Activated T-cell treated with anti-CD3 and anti-CD28 coated beads, Interleukin-2, amount 50 U/mL, for 72 hours (primary cell): Measurements from ENCODE around the gene HPF1. TPM values are rescaled to one million over a fixed set of nuclear protein-coding genes. Genes with fewer than 3 reads are reported as not detected.
"Not testable (repeated sequence)": the region's sequence is repeated elsewhere in the genome, so short reads cannot be mapped to it uniquely, and the experiment has no call there.

Experiments used
- ATAC-seq, 2 donors: fragments of 150-1000 bp; cut with Tn5 transposase; replicated peaks in 1 of 2; 2 replicates each; pipeline ENCODE4 v1.10.0; 2021; ENCODE audit warnings: moderate library complexity in 2 of 2, mild to moderate bottlenecking in 1 of 2
- DNase-seq, 2 donors: peaks; one replicate each; pipeline ENCODE4 v3.0.0; 2021 to 2022; ENCODE audit warnings: mixed read lengths in 1 of 2
- H3K27ac Mint-ChIP-seq: one replicate; pipeline ENCODE4 v1.8.0; 2022; ENCODE audit warnings: mild to moderate bottlenecking, moderate library complexity, mixed read lengths
- H3K27me3 Mint-ChIP-seq: one replicate; pipeline ENCODE4 v1.8.0; 2022; ENCODE audit warnings: low read depth, mixed read lengths
- H3K36me3 Mint-ChIP-seq, 2 donors: one replicate each; pipeline ENCODE4 v1.8.0; 2022; ENCODE audit warnings: mixed read lengths in 2 of 2, mild to moderate bottlenecking in 1 of 2; ENCODE audit not compliant: insufficient read depth in 2 of 2
- H3K4me1 Mint-ChIP-seq: one replicate; pipeline ENCODE4 v1.8.0; 2022; ENCODE audit warnings: low read depth, mixed read lengths
- H3K4me3 Mint-ChIP-seq, 2 donors: one replicate each; pipeline ENCODE4 v1.8.0; 2022; ENCODE audit warnings: mild to moderate bottlenecking in 2 of 2, mixed read lengths in 2 of 2, moderate library complexity in 2 of 2
- H3K9me3 Mint-ChIP-seq, 2 donors: one replicate each; pipeline ENCODE4 v1.8.0; 2022; ENCODE audit warnings: mixed read lengths in 2 of 2
- total RNA-seq, 2 donors: library from RNA; stranded (reverse); gene quantifications; one replicate each; pipeline ENCODE4 v1.2.3, GENCODE V29; 2022

Gene HPF1
- total RNA-seq, result 10 to 100 TPM; 32.7 to 34.0 TPM

- peak within 1 kb of the TSS; percentile 89 to 97 for H3K4me3 Mint-ChIP-seq
- DNase-seq, result peak; percentile 94 to 95
- no peaks in the 10 kb centered on the region for H3K36me3 Mint-ChIP-seq
- H3K27me3 Mint-ChIP-seq, result peaks cover 7% of the 10 kb centered on the region
- H3K4me1 Mint-ChIP-seq, result peaks cover 31% of the 10 kb centered on the region
- H3K9me3 Mint-ChIP-seq, result no peaks in the 10 kb centered on the region
- H3K27ac Mint-ChIP-seq, result peak within 1 kb of the TSS; percentile 69
- ATAC-seq, result peak; percentile 93 to 95
Observed at GRCh38 chr4:169757575-169758184, at the start of gene HPF1. HPF1 (minus strand) TSS chr4:169757944; CDS start chr4:169757877, 67 bp downstream.

- DNase-seq, ATAC-seq, H3K27me3 Mint-ChIP-seq, H3K4me3 Mint-ChIP-seq, H3K27ac Mint-ChIP-seq, H3K4me1 Mint-ChIP-seq, H3K36me3 Mint-ChIP-seq, H3K9me3 Mint-ChIP-seq: not testable (repeated sequence)
Observed at GRCh38 chr4:169806770-169807169, 49.0 kb upstream of the HPF1 start.

GRCh38 chr4:169803413-169803812 lies 45.7 kb upstream of the HPF1 start:
- peaks cover 11% of the 10 kb centered on the region for H3K27me3 Mint-ChIP-seq
- H3K4me3 Mint-ChIP-seq, result no peak overlapping the region
- H3K9me3 Mint-ChIP-seq, result no peaks in the 10 kb centered on the region
- H3K27ac Mint-ChIP-seq, result no peak overlapping the region
- no peaks in the 10 kb centered on the region for H3K4me1 Mint-ChIP-seq
- no peaks in the 10 kb centered on the region for H3K36me3 Mint-ChIP-seq
- DNase-seq, result no peak
- ATAC-seq, result no peak

GRCh38 chr4:169802873-169803272 lies 45.1 kb upstream of the HPF1 start:
- no peak for ATAC-seq
- H3K36me3 Mint-ChIP-seq, result no peaks in the 10 kb centered on the region
- H3K4me3 Mint-ChIP-seq, result no peak overlapping the region
- H3K27ac Mint-ChIP-seq, result no peak overlapping the region
- H3K27me3 Mint-ChIP-seq, result peaks cover 16% of the 10 kb centered on the region
- no peaks in the 10 kb centered on the region for H3K9me3 Mint-ChIP-seq
- H3K4me1 Mint-ChIP-seq, result no peaks in the 10 kb centered on the region
- no peak for DNase-seq

- peaks cover 2% of the 10 kb centered on the region for H3K4me1 Mint-ChIP-seq
- H3K9me3 Mint-ChIP-seq, result no peaks in the 10 kb centered on the region
- DNase-seq (no peak), ATAC-seq (no peak)
- H3K27me3 Mint-ChIP-seq, result peaks cover 23% of the 10 kb centered on the region
- no peak overlapping the region for H3K27ac Mint-ChIP-seq
- no peaks in the 10 kb centered on the region for H3K36me3 Mint-ChIP-seq
- no peak overlapping the region for H3K4me3 Mint-ChIP-seq
Observed at GRCh38 chr4:169800541-169800940, 42.8 kb upstream of the HPF1 start.

- H3K27ac Mint-ChIP-seq, result no peak overlapping the region
- H3K9me3 Mint-ChIP-seq, result no peaks in the 10 kb centered on the region
- ATAC-seq (no peak), DNase-seq (no peak)
- H3K36me3 Mint-ChIP-seq, result no peaks in the 10 kb centered on the region
- peaks cover 6% of the 10 kb centered on the region for H3K4me1 Mint-ChIP-seq
- H3K27me3 Mint-ChIP-seq, result peaks cover 21% of the 10 kb centered on the region
- no peak overlapping the region for H3K4me3 Mint-ChIP-seq
Observed at GRCh38 chr4:169799260-169799659, 41.5 kb upstream of the HPF1 start.

- peaks cover 31% of the 10 kb centered on the region for H3K27me3 Mint-ChIP-seq
- H3K9me3 Mint-ChIP-seq, result no peaks in the 10 kb centered on the region
- DNase-seq (no peak), ATAC-seq (peak in 1 of 2 donors; percentile 11)
- H3K4me3 Mint-ChIP-seq, result no peak overlapping the region
- H3K27ac Mint-ChIP-seq, result no peak overlapping the region
- H3K4me1 Mint-ChIP-seq, result peaks cover 19% of the 10 kb centered on the region
- no peaks in the 10 kb centered on the region for H3K36me3 Mint-ChIP-seq
Observed at GRCh38 chr4:169795585-169795984, 37.8 kb upstream of the HPF1 start.

- DNase-seq (peak; percentile 21 to 29), ATAC-seq (peak; percentile 69 to 74)
- H3K27ac Mint-ChIP-seq, result peak overlapping the region; percentile 20
- no peaks in the 10 kb centered on the region for H3K9me3 Mint-ChIP-seq
- H3K4me1 Mint-ChIP-seq, result peaks cover 19% of the 10 kb centered on the region
- H3K4me3 Mint-ChIP-seq, result peak overlapping the region; percentile 81 to 91
- no peaks in the 10 kb centered on the region for H3K36me3 Mint-ChIP-seq
- H3K27me3 Mint-ChIP-seq, result peaks cover 47% of the 10 kb centered on the region
Observed at GRCh38 chr4:169791527-169792156, 33.9 kb upstream of the HPF1 start.

GRCh38 chr4:169791062-169791461 lies 33.3 kb upstream of the HPF1 start:
- Mint-ChIP-seq H3K27ac (peak overlapping the region; percentile 20), H3K27me3 (peaks cover 47% of the 10 kb centered on the region)
- peak; percentile 54 to 69 for ATAC-seq

GRCh38 chr4:169774466-169775445 lies 17.0 kb upstream of the HPF1 start:
- Mint-ChIP-seq H3K9me3 (no peaks in the 10 kb centered on the region), H3K27me3 (peaks cover 12% of the 10 kb centered on the region), H3K4me1 (peaks cover 5% of the 10 kb centered on the region), H3K4me3 (peak overlapping the region; percentile 52 to 64), H3K36me3 (no peaks in the 10 kb centered on the region), H3K27ac (no peak overlapping the region)
- ATAC-seq (peak; percentile 72 to 81), DNase-seq (peak; percentile 47 to 55)

More at GRCh38 chr4:169791062-169791461, 33.3 kb upstream of the HPF1 start:
- no peak for DNase-seq
- H3K9me3 Mint-ChIP-seq, result no peaks in the 10 kb centered on the region
- H3K4me3 Mint-ChIP-seq, result peak overlapping the region; percentile 81 to 91
- H3K36me3 Mint-ChIP-seq, result no peaks in the 10 kb centered on the region
- peaks cover 19% of the 10 kb centered on the region for H3K4me1 Mint-ChIP-seq

GRCh38 chr4:169773889-169774288 lies 16.1 kb upstream of the HPF1 start:
- H3K4me1 Mint-ChIP-seq, result peaks cover 5% of the 10 kb centered on the region
- peaks cover 12% of the 10 kb centered on the region for H3K27me3 Mint-ChIP-seq
- H3K4me3 Mint-ChIP-seq, result no peak overlapping the region
- H3K9me3 Mint-ChIP-seq, result no peaks in the 10 kb centered on the region
- H3K36me3 Mint-ChIP-seq, result no peaks in the 10 kb centered on the region
- H3K27ac Mint-ChIP-seq, result no peak overlapping the region
- ATAC-seq, result no peak
- DNase-seq, result no peak

- H3K4me3 Mint-ChIP-seq, H3K27ac Mint-ChIP-seq, H3K36me3 Mint-ChIP-seq, H3K4me1 Mint-ChIP-seq, DNase-seq, H3K9me3 Mint-ChIP-seq, ATAC-seq: not testable (repeated sequence)
- H3K27me3 Mint-ChIP-seq, result peaks cover 17% of the 10 kb centered on the region
Observed at GRCh38 chr4:169771556-169772080, 13.9 kb upstream of the HPF1 start.

GRCh38 chr4:169770416-169770815 lies 12.7 kb upstream of the HPF1 start:
- Mint-ChIP-seq H3K27ac (no peak overlapping the region), H3K27me3 (peaks cover 9% of the 10 kb centered on the region)
- no peak for ATAC-seq

More at GRCh38 chr4:169770416-169770815, 12.7 kb upstream of the HPF1 start:
- H3K36me3 Mint-ChIP-seq, result no peaks in the 10 kb centered on the region
- peaks cover 3% of the 10 kb centered on the region for H3K4me1 Mint-ChIP-seq
- DNase-seq, result no peak
- H3K4me3 Mint-ChIP-seq, result no peak overlapping the region
- H3K9me3 Mint-ChIP-seq, result no peaks in the 10 kb centered on the region
